Peyer's patch (tissue), 4 donors: Measurements from ENCODE around the gene FBN1. TPM values are rescaled to one million over a fixed set of nuclear protein-coding genes. Genes with fewer than 3 reads are reported as not detected.

Source experiments
- DNase-seq, 3 donors: peaks; one replicate each; pipeline ENCODE4 v3.0.0-alpha.2; 2017 to 2019
- H3K27ac ChIP-seq, 4 donors: fragments of 200-600 bp; sonication (generic); one replicate each; pipeline ENCODE4 v1.5.1; 2016 to 2019
- H3K27me3 ChIP-seq, 2 donors: fragments of 200-600 bp; sonication (generic); one replicate each; pipeline ENCODE4 v1.5.1; 2019
- H3K36me3 ChIP-seq, 3 donors: fragments of 200-600 bp; sonication (generic); one replicate each; pipeline ENCODE4 v1.5.1; 2016 to 2019
- H3K4me1 ChIP-seq, 4 donors: fragments of 200-600 bp; sonication (generic); one replicate each; pipeline ENCODE4 v1.5.1; 2016 to 2019
- H3K4me3 ChIP-seq, 4 donors: fragments of 200-600 bp; sonication (generic); 1 replicate in 3 of 4; 2 replicates in 1 of 4; pipeline ENCODE4 v1.5.1; 2016 to 2019; ENCODE audit warnings: mild to moderate bottlenecking in 1 of 4
- H3K9me3 ChIP-seq, 4 donors: fragments of 200-600 bp; sonication (generic); one replicate each; pipeline ENCODE4 v1.5.1; 2016 to 2019; ENCODE audit warnings: mild to moderate bottlenecking in 1 of 4
- CTCF ChIP-seq, 6 experiments: fragments of 450-650 bp in 4 of 6; fragments of 200-600 bp in 2 of 6; sonication (generic) in 1 of 6; IDR thresholded peaks; one replicate each; pipeline ENCODE4 v1.5.1; 2017 to 2019; ENCODE audit warnings: antibody characterized with exemption in 6 of 6, mild to moderate bottlenecking in 3 of 6, moderate library complexity in 1 of 6
- POLR2A ChIP-seq, 2 donors: fragments of 450-650 bp; IDR thresholded peaks; one replicate each; pipeline ENCODE4 v1.5.1; 2017; ENCODE audit warnings: antibody characterized with exemption in 2 of 2, mild to moderate bottlenecking in 2 of 2, moderate library complexity in 2 of 2
- total RNA-seq, 4 donors: library from RNA; depleted of rRNA; stranded (reverse); fragments of >200 nt; gene quantifications; one replicate each; pipeline ENCODE4 v1.1.0, GENCODE V29; 2016

The FBN1 gene
- total RNA-seq, 4 donors from 2014 or later: 21.4 to 257 (median 60.9) TPM

GRCh38 chr15:48426941-48427340 is 218.6 kb downstream of the FBN1 start:
- H3K4me3 ChIP-seq: no peak overlapping the region
- no peak overlapping the region for H3K27ac ChIP-seq
- H3K36me3 ChIP-seq: peaks cover 0 to 3% (median 0%) of the 10 kb centered on the region in 3 donors
- no peak for TF ChIP-seq CTCF (IDR thresholded peaks at IDR 0.05)
- TF ChIP-seq POLR2A (IDR thresholded peaks at IDR 0.05): no peak
- no peaks in the 10 kb centered on the region for H3K9me3 ChIP-seq
- H3K4me1 ChIP-seq: no peaks in the 10 kb centered on the region
- DNase-seq: no peak
- no peaks in the 10 kb centered on the region for H3K27me3 ChIP-seq

DNA sequence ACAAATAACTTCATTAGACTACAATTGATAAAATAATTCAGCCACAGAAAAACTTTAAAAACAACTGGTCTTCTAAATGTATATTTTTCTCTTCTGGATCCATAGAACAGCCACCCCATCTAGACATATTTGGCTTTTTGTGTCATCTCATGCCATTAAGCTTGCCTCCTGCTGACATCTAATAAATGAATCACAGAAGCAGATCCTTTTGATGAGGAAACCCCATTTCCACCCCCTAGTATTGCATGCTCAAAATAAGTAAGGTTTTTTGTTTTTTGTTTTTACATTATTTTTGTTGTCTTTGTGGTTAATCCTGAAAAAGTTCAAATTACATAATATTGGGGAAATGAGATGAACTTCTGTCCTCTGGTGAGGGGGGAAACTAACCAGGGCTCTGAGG is 219.5 kb downstream of the FBN1 start:
- H3K4me1 ChIP-seq: no peaks in the 10 kb centered on the region
- no peak overlapping the region for H3K27ac ChIP-seq
- TF ChIP-seq POLR2A (IDR thresholded peaks at IDR 0.05): no peak
- no peaks in the 10 kb centered on the region for H3K9me3 ChIP-seq
- H3K36me3 ChIP-seq: peaks cover 0 to 8% (median 0%) of the 10 kb centered on the region in 3 donors
- H3K4me3 ChIP-seq: no peak overlapping the region
- no peaks in the 10 kb centered on the region for H3K27me3 ChIP-seq
- DNase-seq: no peak

DNA sequence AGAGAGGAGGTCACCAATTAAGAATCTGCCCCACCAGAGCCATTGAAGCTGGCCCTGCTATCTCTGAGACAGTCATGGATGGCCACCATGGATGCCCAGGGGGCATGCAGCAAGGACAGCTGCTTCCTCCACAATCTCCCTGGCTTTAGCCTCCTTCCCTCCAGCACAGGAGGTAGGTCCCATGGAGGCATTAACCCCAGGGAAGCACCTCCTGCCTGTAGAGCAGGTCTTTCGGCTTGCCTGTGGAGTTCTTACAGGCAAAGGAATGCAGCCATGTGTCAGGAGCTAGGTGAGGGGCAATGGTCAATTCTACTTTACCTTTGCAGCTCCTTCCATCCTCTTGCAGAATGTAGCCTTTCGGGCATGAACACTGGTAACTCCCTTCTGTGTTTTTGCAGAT is 220.5 kb downstream of the FBN1 start:
- H3K4me1 ChIP-seq: no peaks in the 10 kb centered on the region

GRCh38 chr15:48423896-48424475 is 221.5 kb downstream of the FBN1 start:
- Histone ChIP-seq H3K27ac (no peak overlapping the region), H3K4me3 (no peak overlapping the region), H3K36me3 (peaks cover 0 to 8% (median 0%) of the 10 kb centered on the region in 3 donors), H3K9me3 (no peaks in the 10 kb centered on the region), H3K27me3 (no peaks in the 10 kb centered on the region), H3K4me1 (no peaks in the 10 kb centered on the region)
- DNase-seq: no peak
- TF ChIP-seq CTCF (IDR thresholded peaks at IDR 0.05) (no peak), POLR2A (IDR thresholded peaks at IDR 0.05) (no peak)

More for the DNA sequence above, 220.5 kb downstream of the FBN1 start:
- Histone ChIP-seq H3K4me3 (no peak overlapping the region), H3K27ac (no peak overlapping the region), H3K9me3 (no peaks in the 10 kb centered on the region), H3K27me3 (no peaks in the 10 kb centered on the region), H3K36me3 (peaks cover 0 to 5% (median 0%) of the 10 kb centered on the region in 3 donors)
- DNase-seq: no peak
- TF ChIP-seq POLR2A (IDR thresholded peaks at IDR 0.05) (no peak), CTCF (IDR thresholded peaks at IDR 0.05) (no peak)

DNA sequence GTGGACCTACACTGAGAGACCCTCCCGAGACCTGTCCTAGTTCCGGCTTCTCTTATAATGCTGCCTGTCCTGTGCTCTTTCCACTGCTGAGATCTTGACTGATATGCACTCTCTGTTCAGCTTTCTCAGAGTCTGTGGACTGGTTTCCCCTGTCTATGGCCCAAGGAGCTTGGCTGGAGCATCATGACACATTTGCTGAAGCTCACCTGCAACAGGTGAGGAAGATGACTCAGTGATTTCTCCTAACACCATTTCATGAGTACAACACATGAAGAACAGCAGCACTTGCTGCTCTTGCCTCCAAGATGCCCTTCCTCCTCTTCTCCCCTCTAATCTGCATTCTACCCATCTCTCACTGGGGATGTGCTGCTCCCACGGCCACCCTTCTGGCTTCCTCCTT is 222.2 kb downstream of the FBN1 start:
- no peak overlapping the region for H3K4me3 ChIP-seq
- TF ChIP-seq CTCF (IDR thresholded peaks at IDR 0.05): no peak
- no peak for TF ChIP-seq POLR2A (IDR thresholded peaks at IDR 0.05)
- H3K9me3 ChIP-seq: no peaks in the 10 kb centered on the region
- peaks cover 0 to 8% (median 0%) of the 10 kb centered on the region in 3 donors for H3K36me3 ChIP-seq
- no peaks in the 10 kb centered on the region for H3K4me1 ChIP-seq
- DNase-seq: no peak
- no peak overlapping the region for H3K27ac ChIP-seq
- H3K27me3 ChIP-seq: no peaks in the 10 kb centered on the region

GRCh38 chr15:48422401-48422800 is 223.1 kb downstream of the FBN1 start:
- peaks cover 0 to 8% (median 0%) of the 10 kb centered on the region in 3 donors for H3K36me3 ChIP-seq
- no peak for DNase-seq
- TF ChIP-seq POLR2A (IDR thresholded peaks at IDR 0.05): no peak
- no peak for TF ChIP-seq CTCF (IDR thresholded peaks at IDR 0.05)
- no peaks in the 10 kb centered on the region for H3K4me1 ChIP-seq
- no peak overlapping the region for H3K27ac ChIP-seq
- H3K9me3 ChIP-seq: no peaks in the 10 kb centered on the region
- H3K4me3 ChIP-seq: no peak overlapping the region
- no peaks in the 10 kb centered on the region for H3K27me3 ChIP-seq
